ENCODE data around the gene ROBO2.

DNA sequence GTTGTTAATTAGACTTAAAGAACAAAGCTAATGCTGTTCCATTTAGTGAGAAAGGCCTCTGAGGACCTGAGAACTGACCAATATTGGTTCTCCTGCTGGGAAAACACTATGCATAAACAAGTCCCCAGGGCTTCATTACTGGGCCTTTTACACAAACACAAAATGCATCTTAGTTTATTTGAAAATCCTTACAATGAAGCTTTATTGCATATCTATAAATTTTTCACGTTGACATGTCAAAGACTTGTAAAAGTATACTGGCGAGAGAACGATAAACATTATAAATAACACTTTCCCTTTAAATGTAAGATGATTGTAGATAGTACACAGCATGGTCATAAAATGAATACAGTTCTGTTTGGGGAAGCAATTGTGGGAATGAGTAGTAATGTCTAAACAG lies 151.7 kb downstream of the ROBO2 start:
- TF ChIP-seq SRF (IDR thresholded peaks at IDR 0.05; ENCODE audit: low read depth) (no peak), MAX (IDR thresholded peaks at IDR 0.05) (no peak)
- TF ChIP-seq, protein P1, sequence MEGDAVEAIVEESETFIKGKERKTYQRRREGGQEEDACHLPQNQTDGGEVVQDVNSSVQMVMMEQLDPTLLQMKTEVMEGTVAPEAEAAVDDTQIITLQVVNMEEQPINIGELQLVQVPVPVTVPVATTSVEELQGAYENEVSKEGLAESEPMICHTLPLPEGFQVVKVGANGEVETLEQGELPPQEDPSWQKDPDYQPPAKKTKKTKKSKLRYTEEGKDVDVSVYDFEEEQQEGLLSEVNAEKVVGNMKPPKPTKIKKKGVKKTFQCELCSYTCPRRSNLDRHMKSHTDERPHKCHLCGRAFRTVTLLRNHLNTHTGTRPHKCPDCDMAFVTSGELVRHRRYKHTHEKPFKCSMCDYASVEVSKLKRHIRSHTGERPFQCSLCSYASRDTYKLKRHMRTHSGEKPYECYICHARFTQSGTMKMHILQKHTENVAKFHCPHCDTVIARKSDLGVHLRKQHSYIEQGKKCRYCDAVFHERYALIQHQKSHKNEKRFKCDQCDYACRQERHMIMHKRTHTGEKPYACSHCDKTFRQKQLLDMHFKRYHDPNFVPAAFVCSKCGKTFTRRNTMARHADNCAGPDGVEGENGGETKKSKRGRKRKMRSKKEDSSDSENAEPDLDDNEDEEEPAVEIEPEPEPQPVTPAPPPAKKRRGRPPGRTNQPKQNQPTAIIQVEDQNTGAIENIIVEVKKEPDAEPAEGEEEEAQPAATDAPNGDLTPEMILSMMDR (IDR thresholded peaks at IDR 0.05 in 2 of 3, conservative IDR thresholded peaks at IDR 0.05 in 1 of 3; ENCODE audit: borderline replicate concordance in 1 of 3, insufficient read depth in 1 of 3, low read depth in 2 of 3, low read length in 2 of 3): no peak

All from HCT116 (cell line).